ENCODE results near the gene PGA4.
A peak's percentile ranks its signal among the peaks of the same experiment; 100 is the strongest.
"Not testable (repeated sequence)": the region's sequence is repeated elsewhere in the genome, so short reads cannot be mapped to it uniquely, and the experiment has no call there.

The PGA4 gene

GRCh38 chr11:61195719-61196118 is 26.4 kb upstream of the PGA4 start:
- TF ChIP-seq CTCF (IDR thresholded peaks at IDR 0.05): no peak

GRCh38 chr11:61198361-61198760 is 23.8 kb upstream of the PGA4 start:
- no peak for TF ChIP-seq CTCF (IDR thresholded peaks at IDR 0.05)

GRCh38 chr11:61198948-61199523 is 23.1 kb upstream of the PGA4 start:
- no peak for TF ChIP-seq CTCF (IDR thresholded peaks at IDR 0.05)

- TF ChIP-seq CTCF (IDR thresholded peaks at IDR 0.05): no peak
Observed at GRCh38 chr11:61201476-61201875, 20.7 kb upstream of the PGA4 start.

GRCh38 chr11:61202950-61203746 is 19.0 kb upstream of the PGA4 start, which contains the start of gene PGA3:
PGA3 (plus strand) TSS chr11:61203515; CDS start chr11:61203565, 50 bp downstream.
- TF ChIP-seq CTCF (IDR thresholded peaks at IDR 0.05): not testable (repeated sequence)

- TF ChIP-seq CTCF (IDR thresholded peaks at IDR 0.05): not testable (repeated sequence)
Observed at GRCh38 chr11:61240875-61241274, 18.7 kb downstream of the PGA4 start, which contains the start of gene PGA5. PGA5 (plus strand) TSS chr11:61241175; CDS start chr11:61241227, 52 bp downstream.

- peak; percentile 86 for TF ChIP-seq CTCF (IDR thresholded peaks at IDR 0.05)
Observed at GRCh38 chr11:61254403-61255025, 32.4 kb downstream of the PGA4 start.

Measured in LNCAP (cell line).